ENCODE results near the gene NUP85. TPM values are rescaled to one million over a fixed set of nuclear protein-coding genes. Genes with fewer than 3 reads are reported as not detected.

Gene NUP85
- total and polyA plus RNA-seq, 11 donors = 9.4 to 40.9 (median 21.5) TPM

- Histone ChIP-seq H3K36me3 (peaks cover 0 to 51% (median 47%) of the 10 kb centered on the region in 9 donors), H3K27me3 (no peaks in the 10 kb centered on the region), H3K9me3 (no peaks in the 10 kb centered on the region), H3K27ac (no peak overlapping the region), H3K4me3 (no peak overlapping the region), H3K4me1 (peaks cover 0 to 29% (median 19%) of the 10 kb centered on the region in 12 donors)
- no peak for TF ChIP-seq CTCF (IDR thresholded peaks at IDR 0.05)
- TF ChIP-seq POLR2A (IDR thresholded peaks at IDR 0.05) = no peak
- no peak for ATAC-seq
- WGBS, 4 donors = 92 to 95% (median 93%) methylated on average over 9 of the region's 9 CpGs
- intact Hi-C loops (cut with DNase I) = loop anchor here in 4 of 10 donors (5.0 to 10.0 kb wide), 4 partner anchors 93 to 246 kb away; no protein-coding TSS in a partner anchor
- DNase-seq = no peak
Observed at GRCh38 chr17:75208161-75208560, 2.7 kb downstream of the NUP85 start.

- ATAC-seq = no peak
- Histone ChIP-seq H3K4me1 (peaks cover 0 to 29% (median 19%) of the 10 kb centered on the region in 12 donors), H3K27me3 (no peaks in the 10 kb centered on the region), H3K27ac (no peak overlapping the region), H3K9me3 (no peaks in the 10 kb centered on the region), H3K36me3 (peaks cover 0 to 60% (median 56%) of the 10 kb centered on the region in 9 donors), H3K4me3 (no peak overlapping the region)
- 81 to 83% (median 82%) methylated on average over 3 of the region's 3 CpGs for WGBS, 4 donors
- DNase-seq = no peak
- TF ChIP-seq CTCF (IDR thresholded peaks at IDR 0.05) (no peak), POLR2A (IDR thresholded peaks at IDR 0.05) (no peak)
- intact Hi-C loops (cut with DNase I) = loop anchor here in 4 of 10 donors (5.0 to 10.0 kb wide), 4 partner anchors 94 to 247 kb away; no protein-coding TSS in a partner anchor
Observed at GRCh38 chr17:75209061-75209460, 3.6 kb downstream of the NUP85 start.

GRCh38 chr17:75218131-75218530 is 12.7 kb downstream of the NUP85 start:
- Histone ChIP-seq H3K9me3 (no peaks in the 10 kb centered on the region), H3K4me3 (no peak overlapping the region), H3K4me1 (no peaks in the 10 kb centered on the region), H3K36me3 (peaks cover 0 to 100% (median 91%) of the 10 kb centered on the region in 9 donors), H3K27me3 (no peaks in the 10 kb centered on the region), H3K27ac (no peak overlapping the region)
- DNase-seq (no peak), ATAC-seq (no peak)
- TF ChIP-seq CTCF (IDR thresholded peaks at IDR 0.05) = no peak
- intact Hi-C loops (cut with DNase I) = no loop called here
- 91 to 100% (median 93%) methylated on average over 6 of the region's 6 CpGs for WGBS, 4 donors

GRCh38 chr17:75219815-75220214 is 14.3 kb downstream of the NUP85 start:
- Histone ChIP-seq H3K9me3 (no peaks in the 10 kb centered on the region), H3K4me1 (no peaks in the 10 kb centered on the region), H3K27me3 (no peaks in the 10 kb centered on the region), H3K27ac (no peak overlapping the region), H3K4me3 (no peak overlapping the region), H3K36me3 (peaks cover 0 to 99% (median 89%) of the 10 kb centered on the region in 9 donors)
- WGBS, 4 donors = 83 to 98% (median 94%) methylated on average over 3 of the region's 3 CpGs
- TF ChIP-seq CTCF (IDR thresholded peaks at IDR 0.05) (no peak), POLR2A (IDR thresholded peaks at IDR 0.05) (no peak)
- DNase-seq (no peak), ATAC-seq (no peak)
- intact Hi-C loops (cut with DNase I) = no loop called here
